ENCODE data around the gene PRELID3B. TPM values are rescaled to one million over a fixed set of nuclear protein-coding genes. Genes with fewer than 3 reads are reported as not detected.

The PRELID3B gene
- total RNA-seq, 2 donors from 2014 or later = 28.9 to 35.6 TPM

GRCh38 chr20:58998656-58999055 is 43.9 kb downstream of the PRELID3B start:
- WGBS = 92% methylated on average over 11 of the region's 11 CpGs
- Histone ChIP-seq H3K27ac (no peak overlapping the region), H3K36me3 (peaks cover 2 to 23% of the 10 kb centered on the region in 2 donors), H3K9me3 (no peaks in the 10 kb centered on the region), H3K27me3 (replicated peaks; ENCODE audit: insufficient read depth) (no peaks in the 10 kb centered on the region), H3K4me3 (no peak overlapping the region), H3K4me1 (replicated peaks) (no peaks in the 10 kb centered on the region)
- TF ChIP-seq POLR2AphosphoS5 (IDR thresholded peaks at IDR 0.05) (no peak), POLR2A (IDR thresholded peaks at IDR 0.05) (no peak), CTCF (IDR thresholded peaks at IDR 0.05) (no peak)
- intact Hi-C loops (cut with DNase I) = no loop called here
- DNase-seq (ENCODE audit: low spot score) = no peak

- H3K4me3 ChIP-seq = no peak overlapping the region
- DNase-seq (ENCODE audit: low spot score) = no peak
- H3K9me3 ChIP-seq = no peaks in the 10 kb centered on the region
- no peaks in the 10 kb centered on the region for H3K27me3 ChIP-seq (replicated peaks; ENCODE audit: insufficient read depth)
- H3K27ac ChIP-seq = no peak overlapping the region
- TF ChIP-seq POLR2AphosphoS5 (IDR thresholded peaks at IDR 0.05) (no peak), CTCF (IDR thresholded peaks at IDR 0.05) (no peak), POLR2A (IDR thresholded peaks at IDR 0.05) (no peak)
- intact Hi-C loops (cut with DNase I) = no loop called here
- H3K36me3 ChIP-seq = peaks cover 2 to 23% of the 10 kb centered on the region in 2 donors
- WGBS = 90% methylated on average over 24 of the region's 24 CpGs
- no peaks in the 10 kb centered on the region for H3K4me1 ChIP-seq (replicated peaks)
These were observed 45.3 kb downstream of the PRELID3B start for GRCh38 chr20:58997141-58997770.

GRCh38 chr20:58996226-58996611 is 46.4 kb downstream of the PRELID3B start:
- H3K27me3 ChIP-seq (replicated peaks; ENCODE audit: insufficient read depth) = no peaks in the 10 kb centered on the region
- no peaks in the 10 kb centered on the region for H3K4me1 ChIP-seq (replicated peaks)
- no peak for DNase-seq (ENCODE audit: low spot score)
- TF ChIP-seq POLR2A (IDR thresholded peaks at IDR 0.05) (no peak), CTCF (IDR thresholded peaks at IDR 0.05) (no peak), POLR2AphosphoS5 (IDR thresholded peaks at IDR 0.05) (no peak)
- peaks cover 2 to 16% of the 10 kb centered on the region in 2 donors for H3K36me3 ChIP-seq
- intact Hi-C loops (cut with DNase I) = no loop called here
- H3K27ac ChIP-seq = no peak overlapping the region
- WGBS = 83% methylated on average over 12 of the region's 12 CpGs
- H3K9me3 ChIP-seq = no peaks in the 10 kb centered on the region
- no peak overlapping the region for H3K4me3 ChIP-seq

GRCh38 chr20:58995461-58996225 is 46.9 kb downstream of the PRELID3B start:
- no peak overlapping the region for H3K27ac ChIP-seq
- no peak for DNase-seq (ENCODE audit: low spot score)

More at GRCh38 chr20:58995461-58996225, 46.9 kb downstream of the PRELID3B start:
- WGBS = 61% methylated on average over 18 of the region's 18 CpGs
- no peak overlapping the region for H3K4me3 ChIP-seq
- no peaks in the 10 kb centered on the region for H3K27me3 ChIP-seq (replicated peaks; ENCODE audit: insufficient read depth)
- TF ChIP-seq CTCF (IDR thresholded peaks at IDR 0.05) (no peak), POLR2AphosphoS5 (IDR thresholded peaks at IDR 0.05) (no peak), POLR2A (IDR thresholded peaks at IDR 0.05) (no peak)
- no peaks in the 10 kb centered on the region for H3K4me1 ChIP-seq (replicated peaks)
- H3K36me3 ChIP-seq = peaks cover 2 to 15% of the 10 kb centered on the region in 2 donors
- intact Hi-C loops (cut with DNase I) = no loop called here
- no peaks in the 10 kb centered on the region for H3K9me3 ChIP-seq

Data from prostate gland (tissue), 2 donors.